BE2C (cell line): ENCODE measurements around the gene KCNAB1.

Experiments used
- DNase-seq: peaks from one replicate; pipeline ENCODE4 v3.0.0-alpha.2; 2020
- H3K27me3 ChIP-seq: fragments of 250-450 bp; sonication (Bioruptor Pico); 2 replicates; pipeline ENCODE4 v1.5.1; 2020; ENCODE audit warnings: mild to moderate bottlenecking
- H3K36me3 ChIP-seq: fragments of 250-450 bp; sonication (Bioruptor Pico); 2 replicates; pipeline ENCODE4 v1.5.1; 2020; ENCODE audit warnings: mild to moderate bottlenecking
- H3K4me1 ChIP-seq: fragments of 250-450 bp; sonication (Bioruptor Pico); 2 replicates; pipeline ENCODE4 v1.5.1; 2020
- H3K4me3 ChIP-seq: 2 replicates; pipeline ENCODE4 v1.5.1; 2011; ENCODE audit warnings: low read depth, low read length
- H3K9me3 ChIP-seq: fragments of 250-450 bp; sonication (Bioruptor Pico); 2 replicates; pipeline ENCODE4 v1.5.1; 2020
- CTCF ChIP-seq: IDR thresholded peaks from 2 replicates; pipeline ENCODE4 v1.5.1; 2012; ENCODE audit warnings: mild to moderate bottlenecking, low read depth, low read length

KCNAB1 gene

GRCh38 chr3:156539802-156540201 is 419.4 kb downstream of the KCNAB1 start:
- H3K4me1 ChIP-seq, result no peaks in the 10 kb centered on the region
- DNase-seq, result no peak
- no peak overlapping the region for H3K4me3 ChIP-seq
- no peaks in the 10 kb centered on the region for H3K9me3 ChIP-seq
- H3K27me3 ChIP-seq, result no peaks in the 10 kb centered on the region
- no peak for TF ChIP-seq CTCF
- peaks cover 30% of the 10 kb centered on the region for H3K36me3 ChIP-seq

- Histone ChIP-seq H3K36me3 (peaks cover 50% of the 10 kb centered on the region), H3K9me3 (no peaks in the 10 kb centered on the region), H3K27me3 (no peaks in the 10 kb centered on the region), H3K4me3 (no peak overlapping the region), H3K4me1 (no peaks in the 10 kb centered on the region)
- no peak for TF ChIP-seq CTCF
- DNase-seq, result no peak
Measured at GRCh38 chr3:156542101-156543042, 422.0 kb downstream of the KCNAB1 start.

- Histone ChIP-seq H3K4me3 (no peak overlapping the region), H3K9me3 (no peaks in the 10 kb centered on the region), H3K4me1 (no peaks in the 10 kb centered on the region), H3K27me3 (no peaks in the 10 kb centered on the region), H3K36me3 (peaks cover 57% of the 10 kb centered on the region)
- DNase-seq, result no peak
- no peak for TF ChIP-seq CTCF
Measured at GRCh38 chr3:156543043-156543555, 422.7 kb downstream of the KCNAB1 start.

- DNase-seq, result no peak
- no peaks in the 10 kb centered on the region for H3K9me3 ChIP-seq
- H3K27me3 ChIP-seq, result no peaks in the 10 kb centered on the region
- TF ChIP-seq CTCF, result no peak
- peaks cover 81% of the 10 kb centered on the region for H3K36me3 ChIP-seq
- H3K4me3 ChIP-seq, result no peak overlapping the region
- peaks cover 4% of the 10 kb centered on the region; the same call in 1 of the 2 replicates for H3K4me1 ChIP-seq
Measured at GRCh38 chr3:156547637-156548036, 427.3 kb downstream of the KCNAB1 start.

GRCh38 chr3:156548041-156548687 is 427.8 kb downstream of the KCNAB1 start:
- peaks cover 77% of the 10 kb centered on the region for H3K36me3 ChIP-seq
- H3K9me3 ChIP-seq, result no peaks in the 10 kb centered on the region
- peaks cover 4% of the 10 kb centered on the region; the same call in 1 of the 2 replicates for H3K4me1 ChIP-seq
- no peaks in the 10 kb centered on the region for H3K27me3 ChIP-seq
- DNase-seq, result no peak
- H3K4me3 ChIP-seq, result no peak overlapping the region
- TF ChIP-seq CTCF, result no peak
